A673 (cell line): ENCODE results near the gene RHOC.

Source experiments
- EZH2 ChIP-seq: fragments of 200-600 bp; sonication (generic); IDR thresholded peaks from 2 replicates; pipeline ENCODE4 v1.6.1; 2017; ENCODE audit warnings: borderline replicate concordance, low read depth, mild to moderate bottlenecking, mixed read lengths, antibody characterized with exemption, low read length; ENCODE audit not compliant: poor library complexity, severe bottlenecking
- TF ChIP-seq, protein P1 (sequence below): fragments of 300-800, 200-600 bp; sonication (generic); conservative IDR thresholded peaks from 2 replicates; pipeline ENCODE4 v1.5.1; 2017; ENCODE audit warnings: low read depth, mild to moderate bottlenecking, antibody characterized with exemption, low read length, moderate library complexity, mixed read lengths

DNA sequence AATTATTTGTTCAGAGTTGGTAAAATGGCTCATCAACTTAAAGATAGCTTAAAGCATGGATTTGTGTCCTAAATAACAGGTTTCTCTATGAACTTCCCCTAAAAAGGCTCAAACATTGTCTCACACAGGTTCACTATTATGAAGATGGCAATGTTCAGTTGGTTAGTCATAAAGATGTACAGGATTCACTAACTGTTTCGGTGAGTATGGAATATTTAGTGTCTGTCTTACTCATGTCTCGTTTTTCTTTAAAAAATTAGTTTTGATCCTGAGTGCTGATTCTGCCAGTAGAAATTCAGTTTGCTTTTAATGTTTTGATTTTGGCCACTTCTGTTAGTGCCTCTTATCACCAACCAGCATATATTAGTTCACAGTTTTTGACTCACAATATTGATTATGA, 40.0 kb downstream of the RHOC start:
- TF ChIP-seq, protein P1, sequence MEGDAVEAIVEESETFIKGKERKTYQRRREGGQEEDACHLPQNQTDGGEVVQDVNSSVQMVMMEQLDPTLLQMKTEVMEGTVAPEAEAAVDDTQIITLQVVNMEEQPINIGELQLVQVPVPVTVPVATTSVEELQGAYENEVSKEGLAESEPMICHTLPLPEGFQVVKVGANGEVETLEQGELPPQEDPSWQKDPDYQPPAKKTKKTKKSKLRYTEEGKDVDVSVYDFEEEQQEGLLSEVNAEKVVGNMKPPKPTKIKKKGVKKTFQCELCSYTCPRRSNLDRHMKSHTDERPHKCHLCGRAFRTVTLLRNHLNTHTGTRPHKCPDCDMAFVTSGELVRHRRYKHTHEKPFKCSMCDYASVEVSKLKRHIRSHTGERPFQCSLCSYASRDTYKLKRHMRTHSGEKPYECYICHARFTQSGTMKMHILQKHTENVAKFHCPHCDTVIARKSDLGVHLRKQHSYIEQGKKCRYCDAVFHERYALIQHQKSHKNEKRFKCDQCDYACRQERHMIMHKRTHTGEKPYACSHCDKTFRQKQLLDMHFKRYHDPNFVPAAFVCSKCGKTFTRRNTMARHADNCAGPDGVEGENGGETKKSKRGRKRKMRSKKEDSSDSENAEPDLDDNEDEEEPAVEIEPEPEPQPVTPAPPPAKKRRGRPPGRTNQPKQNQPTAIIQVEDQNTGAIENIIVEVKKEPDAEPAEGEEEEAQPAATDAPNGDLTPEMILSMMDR, result no peak
- TF ChIP-seq EZH2, result no peak
